ENCODE results near the gene CEACAM8.
"Not testable (repeated sequence)": the region's sequence is repeated elsewhere in the genome, so short reads cannot be mapped to it uniquely, and the experiment has no call there.

The CEACAM8 gene

DNA sequence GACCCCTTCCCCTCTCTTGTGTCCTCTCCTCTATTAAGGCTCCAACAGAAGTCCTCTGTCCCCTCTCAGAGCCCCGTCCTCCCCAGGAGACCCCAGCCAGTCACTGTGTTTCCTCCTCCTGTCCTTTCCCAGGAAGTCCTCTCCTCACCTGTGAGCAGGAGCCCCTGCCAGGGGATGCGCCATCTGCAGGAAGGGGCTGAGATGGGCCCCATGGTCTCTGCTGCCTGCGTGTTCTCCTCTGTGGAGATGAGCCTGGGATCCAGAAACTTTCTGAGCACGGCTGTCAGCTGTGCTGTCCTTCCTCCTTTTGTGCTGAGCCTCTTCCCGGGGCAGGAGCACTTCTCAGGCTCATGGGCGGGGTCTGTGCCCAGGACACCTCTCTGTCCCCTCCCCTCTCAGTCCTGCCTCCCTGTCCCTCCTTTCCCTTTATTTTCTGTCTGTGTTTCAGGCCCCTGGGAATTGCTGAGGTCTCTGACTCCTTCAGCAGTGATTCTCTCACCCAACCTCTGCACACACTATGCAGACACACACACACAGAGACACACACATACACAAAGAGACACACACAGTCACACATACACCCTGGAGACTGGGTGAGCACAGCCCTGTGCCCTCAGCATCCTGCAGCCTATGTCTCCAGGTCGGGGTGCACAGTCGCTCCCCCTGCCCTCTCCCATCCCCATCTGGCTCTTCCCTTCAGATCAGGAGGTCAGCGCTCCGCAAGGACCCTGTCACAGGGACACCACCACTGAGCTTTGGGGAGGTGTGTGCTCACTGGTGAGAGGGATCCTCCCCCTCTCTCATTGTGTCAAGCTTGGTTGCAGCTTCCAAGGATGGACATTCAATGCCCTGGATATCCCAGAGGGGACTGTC lies at the start of gene CEACAM8:
Gene CEACAM8 (minus strand): TSS at position 308 of the 873 bp plus-strand sequence. CDS start 96 bp downstream, at position 212.
- Histone ChIP-seq H4K20me1 (ENCODE audit: low read depth, low read length) (no peaks in the 10 kb centered on the region), H3K27me3 (ENCODE audit: low read length) (no peaks in the 10 kb centered on the region), H3K9me2 (replicated peaks; ENCODE audit: insufficient read depth, low read length) (no peaks in the 10 kb centered on the region), H3K4me2 (ENCODE audit: low read depth, low read length, poor library complexity, severe bottlenecking) (no peak within 1 kb of the TSS), H3F3A (ENCODE audit: insufficient read depth) (no peaks in the 10 kb centered on the region), H3K36me3 (ENCODE audit: low read length) (no peaks in the 10 kb centered on the region), H3K27ac (ENCODE audit: low read depth, low read length) (no peak within 1 kb of the TSS), H3K9ac (ENCODE audit: low read length) (no peak within 1 kb of the TSS), H3K9me3 (ENCODE audit: insufficient read depth, low read length) (no peaks in the 10 kb centered on the region), H2AFZ (ENCODE audit: low read depth, low read length, severe bottlenecking) (no peak within 1 kb of the TSS), H3K4me3 (ENCODE audit: insufficient read depth, low read length, poor library complexity, severe bottlenecking) (no peak within 1 kb of the TSS), H3K79me2 (ENCODE audit: insufficient read depth, low read length) (no peaks in the 10 kb centered on the region)
- TF ChIP-seq EZH2phosphoT487 (conservative IDR thresholded peaks at IDR 0.05; ENCODE audit: low read length), result no peak
- TF ChIP-seq CTCF (IDR thresholded peaks at IDR 0.05; ENCODE audit: insufficient read depth, low read length, poor library complexity, severe bottlenecking), result no peak

DNA sequence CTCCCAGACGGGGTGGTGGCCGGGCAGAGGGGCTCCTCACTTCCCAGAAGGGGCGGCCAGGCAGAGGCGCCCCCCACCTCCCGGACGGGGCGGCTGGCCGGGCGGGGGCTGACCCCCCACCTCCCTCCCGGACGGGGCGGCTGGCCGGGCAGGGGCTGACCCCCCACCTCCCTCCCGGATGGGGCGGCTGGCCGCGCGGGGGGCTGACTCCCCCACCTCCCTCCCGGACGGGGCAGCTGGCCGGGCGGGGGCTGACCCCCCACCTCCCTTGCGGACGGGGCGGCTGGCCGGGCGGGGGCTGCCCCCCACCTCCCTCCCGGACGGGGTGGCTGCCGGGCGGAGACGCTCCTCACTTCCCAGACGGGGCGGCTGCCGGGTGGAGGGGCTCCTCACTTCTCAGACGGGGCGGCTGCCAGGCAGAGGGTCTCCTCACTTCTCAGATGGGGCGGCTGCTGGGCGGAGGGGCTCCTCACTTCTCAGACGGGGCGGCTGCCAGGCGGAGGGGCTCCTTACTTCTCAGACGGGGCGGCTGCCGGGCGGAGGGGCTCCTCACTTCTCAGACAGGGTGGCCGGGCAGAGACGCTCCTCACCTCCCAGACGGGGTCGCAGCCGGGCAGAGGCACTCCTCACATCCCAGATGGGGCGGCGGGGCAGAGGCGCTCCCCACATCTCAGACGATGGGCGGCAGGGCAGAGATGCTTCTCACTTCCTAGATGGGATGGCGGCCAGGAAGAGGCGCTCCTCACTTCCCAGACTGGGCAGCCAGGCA lies 44.8 kb upstream of the CEACAM8 start:
- H3K9me2 ChIP-seq (replicated peaks; ENCODE audit: insufficient read depth, low read length); H2AFZ ChIP-seq (ENCODE audit: low read depth, low read length, severe bottlenecking): not testable (repeated sequence)

DNA sequence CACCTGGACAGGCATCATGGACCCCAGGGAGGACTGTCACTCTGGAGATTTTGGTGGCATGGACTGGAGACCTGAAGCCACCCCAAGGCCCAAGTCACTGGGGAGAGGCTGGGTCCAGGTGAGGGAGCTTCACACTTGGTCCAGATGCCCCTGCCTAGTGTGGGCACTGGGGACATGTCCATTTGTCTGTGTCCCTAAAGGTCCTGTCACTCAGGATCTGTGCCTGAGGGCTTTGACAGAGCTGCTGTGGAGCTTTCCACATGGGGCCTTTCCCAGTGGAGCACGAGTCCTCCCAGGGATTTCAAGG lies 40.5 kb upstream of the CEACAM8 start:
- no peaks in the 10 kb centered on the region for H3K36me3 ChIP-seq (ENCODE audit: low read length)
- no peak overlapping the region for H3K4me3 ChIP-seq (ENCODE audit: insufficient read depth, low read length, poor library complexity, severe bottlenecking)
- no peaks in the 10 kb centered on the region for H3F3A ChIP-seq (ENCODE audit: insufficient read depth)
- H3K27me3 ChIP-seq (ENCODE audit: low read length), result no peaks in the 10 kb centered on the region
- H3K79me2 ChIP-seq (ENCODE audit: insufficient read depth, low read length), result no peaks in the 10 kb centered on the region
- H4K20me1 ChIP-seq (ENCODE audit: low read depth, low read length), result no peaks in the 10 kb centered on the region
- H2AFZ ChIP-seq (ENCODE audit: low read depth, low read length, severe bottlenecking), result no peak overlapping the region
- no peaks in the 10 kb centered on the region for H3K9me3 ChIP-seq (ENCODE audit: insufficient read depth, low read length)
- no peaks in the 10 kb centered on the region for H3K9me2 ChIP-seq (replicated peaks; ENCODE audit: insufficient read depth, low read length)
- no peak overlapping the region for H3K27ac ChIP-seq (ENCODE audit: low read depth, low read length)
- no peak overlapping the region for H3K9ac ChIP-seq (ENCODE audit: low read length)
- no peak overlapping the region for H3K4me2 ChIP-seq (ENCODE audit: low read depth, low read length, poor library complexity, severe bottlenecking)
- TF ChIP-seq CTCF (IDR thresholded peaks at IDR 0.05; ENCODE audit: insufficient read depth, low read length, poor library complexity, severe bottlenecking) (no peak), EZH2phosphoT487 (conservative IDR thresholded peaks at IDR 0.05; ENCODE audit: low read length) (no peak)

More for the DNA sequence above, 44.8 kb upstream of the CEACAM8 start:
- not testable (repeated sequence) for H3F3A ChIP-seq (ENCODE audit: insufficient read depth); H3K9me3 ChIP-seq (ENCODE audit: insufficient read depth, low read length); H3K27me3 ChIP-seq (ENCODE audit: low read length); H3K27ac ChIP-seq (ENCODE audit: low read depth, low read length); H3K79me2 ChIP-seq (ENCODE audit: insufficient read depth, low read length); H3K4me3 ChIP-seq (ENCODE audit: insufficient read depth, low read length, poor library complexity, severe bottlenecking); H3K9ac ChIP-seq (ENCODE audit: low read length); H4K20me1 ChIP-seq (ENCODE audit: low read depth, low read length); H3K4me2 ChIP-seq (ENCODE audit: low read depth, low read length, poor library complexity, severe bottlenecking); H3K36me3 ChIP-seq (ENCODE audit: low read length)

All from SU-DHL-6 (cell line).